ENCODE measurements around the gene MYOT.
"Not testable (repeated sequence)": the region's sequence is repeated elsewhere in the genome, so short reads cannot be mapped to it uniquely, and the experiment has no call there.

MYOT gene

GRCh38 chr5:137856916-137857862, 10.5 kb upstream of the MYOT start:
- DNase-seq = no peak

- DNase-seq = peak; percentile 17
Observed at GRCh38 chr5:137858223-137858916, 9.3 kb upstream of the MYOT start.

- DNase-seq = no peak
Observed at GRCh38 chr5:137858954-137859353, 8.7 kb upstream of the MYOT start.

- no peak for DNase-seq
Observed at GRCh38 chr5:137862251-137862650, 5.4 kb upstream of the MYOT start.

- DNase-seq = not testable (repeated sequence)
Observed at GRCh38 chr5:137863653-137864052, 4.0 kb upstream of the MYOT start.

GRCh38 chr5:137866541-137867388, 895 bp upstream of the MYOT start:
- no peak for DNase-seq

- no peak for DNase-seq
Observed at GRCh38 chr5:137870647-137871339, 3.1 kb downstream of the MYOT start.

- DNase-seq = no peak
Observed at GRCh38 chr5:137871571-137871970, 3.9 kb downstream of the MYOT start.

- DNase-seq = no peak
Observed at GRCh38 chr5:137872466-137872865, 4.8 kb downstream of the MYOT start.

- no peak for DNase-seq
Observed at GRCh38 chr5:137876101-137876500, 8.4 kb downstream of the MYOT start.

GRCh38 chr5:137880313-137880712, 12.7 kb downstream of the MYOT start:
- DNase-seq = no peak

GRCh38 chr5:137887831-137888230, 20.2 kb downstream of the MYOT start:
- no peak for DNase-seq

GRCh38 chr5:137888466-137888862, 20.8 kb downstream of the MYOT start:
- no peak for DNase-seq

GRCh38 chr5:137888863-137889759, 21.5 kb downstream of the MYOT start, which contains the start of gene PKD2L2:
Gene PKD2L2, plus strand, starts transcription at chr5:137889457. Its CDS starts 35 bp downstream, at chr5:137889492.
- peak; percentile 89 for DNase-seq

- no peak for DNase-seq
Observed at GRCh38 chr5:137890845-137891244, 23.2 kb downstream of the MYOT start.

GRCh38 chr5:137891849-137892248, 24.2 kb downstream of the MYOT start:
- no peak for DNase-seq

- no peak for DNase-seq
Observed at GRCh38 chr5:137894586-137894985, 26.9 kb downstream of the MYOT start.

GRCh38 chr5:137896560-137896959, 28.9 kb downstream of the MYOT start:
- DNase-seq = no peak

- DNase-seq = no peak
Observed at GRCh38 chr5:137899493-137899892, 31.8 kb downstream of the MYOT start.

GRCh38 chr5:137901011-137901817, 33.6 kb downstream of the MYOT start:
- no peak for DNase-seq
